Neuronal stem cell (in vitro differentiated cells): ENCODE measurements around the gene LYRM1.

ENCODE experiments used
- DNase-seq: peaks from one replicate; pipeline ENCODE4 v3.0.0-alpha.2; 2013; ENCODE audit warnings: low spot score
- H2AFZ ChIP-seq: one replicate; pipeline ENCODE4 v1.6.1; 2013; ENCODE audit warnings: mild to moderate bottlenecking, low read length, inconsistent platforms
- H2AK5ac ChIP-seq: 2 replicates; pipeline ENCODE4 v1.6.1; 2013; ENCODE audit warnings: low read depth, mild to moderate bottlenecking, inconsistent platforms, low read length, moderate library complexity, mixed read lengths
- H2BK120ac ChIP-seq: 2 replicates; pipeline ENCODE4 v1.6.1; 2013; ENCODE audit warnings: low read depth, mild to moderate bottlenecking, inconsistent platforms, low read length, moderate library complexity, mixed read lengths
- H2BK12ac ChIP-seq: one replicate; pipeline ENCODE4 v1.6.1; 2013; ENCODE audit warnings: low read length, inconsistent platforms
- H2BK15ac ChIP-seq: 2 replicates; pipeline ENCODE4 v1.6.1; 2013; ENCODE audit warnings: mild to moderate bottlenecking, low read length, inconsistent platforms, mixed read lengths
- H2BK5ac ChIP-seq: one replicate; pipeline ENCODE4 v1.6.1; 2013; ENCODE audit warnings: inconsistent platforms, mild to moderate bottlenecking, low read length, moderate library complexity
- H3K14ac ChIP-seq: one replicate; pipeline ENCODE4 v1.6.1; 2013; ENCODE audit warnings: low read length, inconsistent platforms
- H3K18ac ChIP-seq: 2 replicates; pipeline ENCODE4 v1.6.1; 2013; ENCODE audit warnings: low read length, inconsistent platforms
- H3K23ac ChIP-seq: 2 replicates; pipeline ENCODE4 v1.6.1; 2013; ENCODE audit warnings: low read depth, mild to moderate bottlenecking, mixed read lengths, low read length, inconsistent platforms; ENCODE audit not compliant: poor library complexity
- H3K27ac ChIP-seq: replicated peaks from 3 replicates; pipeline ENCODE4 v1.5.1; 2013; ENCODE audit warnings: low read length, inconsistent platforms
- H3K27me3 ChIP-seq, 3 experiments: 2 replicates each; pipeline ENCODE4 v1.6.1; 2013; ENCODE audit warnings: low read length in 3 of 3, mild to moderate bottlenecking in 2 of 3, inconsistent platforms in 1 of 3, low read depth in 1 of 3, mixed read lengths in 1 of 3, moderate library complexity in 1 of 3; ENCODE audit not compliant: control insufficient read depth in 3 of 3, insufficient read depth in 3 of 3
- H3K36me3 ChIP-seq, 2 donors: replicated peaks in 1 of 2; 2 replicates each; pipeline ENCODE4 v1.6.1; 2013; ENCODE audit warnings: low read length in 2 of 2; ENCODE audit not compliant: control insufficient read depth in 2 of 2, insufficient read depth in 2 of 2
- H3K4ac ChIP-seq: 2 replicates; pipeline ENCODE4 v1.6.1; 2013; ENCODE audit warnings: inconsistent platforms, mild to moderate bottlenecking, low read length, moderate library complexity
- H3K4me1 ChIP-seq, 2 donors: 1 replicate in 1 of 2; 2 replicates in 1 of 2; pipeline ENCODE4 v1.6.1; 2013; ENCODE audit warnings: low read length in 2 of 2, low read depth in 1 of 2; ENCODE audit not compliant: control insufficient read depth in 2 of 2, insufficient read depth in 1 of 2
- H3K4me2 ChIP-seq: one replicate; pipeline ENCODE4 v1.6.1; 2013; ENCODE audit warnings: mild to moderate bottlenecking, low read length, inconsistent platforms; ENCODE audit not compliant: insufficient read depth, poor library complexity, severe bottlenecking
- H3K4me3 ChIP-seq, 2 donors: 2 replicates each; pipeline ENCODE4 v1.5.1; 2013; ENCODE audit warnings: low read length in 2 of 2, mild to moderate bottlenecking in 2 of 2, inconsistent platforms in 1 of 2, moderate library complexity in 1 of 2
- H3K79me1 ChIP-seq: one replicate; pipeline ENCODE4 v1.6.1; 2013; ENCODE audit warnings: low read depth, mild to moderate bottlenecking, inconsistent platforms, low read length, moderate library complexity
- H3K9ac ChIP-seq: one replicate; pipeline ENCODE4 v1.6.1; 2013; ENCODE audit warnings: mild to moderate bottlenecking, low read depth, low read length, inconsistent platforms; ENCODE audit not compliant: poor library complexity
- H3K9me3 ChIP-seq, 2 donors: replicated peaks in 1 of 2; 2 replicates each; pipeline versions ENCODE3 to v1.6.1; 2013; ENCODE audit warnings: low read length in 2 of 2, mild to moderate bottlenecking in 2 of 2, inconsistent platforms in 1 of 2, low read depth in 1 of 2, mixed read lengths in 1 of 2, moderate library complexity in 1 of 2; ENCODE audit not compliant: control insufficient read depth in 2 of 2, insufficient read depth in 1 of 2
- H4K8ac ChIP-seq: one replicate; pipeline ENCODE4 v1.6.1; 2013; ENCODE audit warnings: low read depth, mild to moderate bottlenecking, inconsistent platforms, low read length, moderate library complexity
- H4K91ac ChIP-seq: one replicate; pipeline ENCODE4 v1.6.1; 2013; ENCODE audit warnings: low read length, low read depth, mild to moderate bottlenecking, inconsistent platforms; ENCODE audit not compliant: poor library complexity
- WGBS, 2 donors: extraction: QIAGEN DNeasy Blood & Tissue Kit; methylation state at CpG; one replicate each; pipeline ENCODE4 v1.1.7; 2013; ENCODE audit warnings: missing lambda C conversion rate in 2 of 2, mixed read lengths in 1 of 2; ENCODE audit not compliant: insufficient read length in 2 of 2, insufficient replicate concordance in 1 of 2; ENCODE audit errors: extremely low coverage in 2 of 2; 5-methylcytosine and 5-hydroxymethylcytosine counted together

Gene LYRM1

DNA sequence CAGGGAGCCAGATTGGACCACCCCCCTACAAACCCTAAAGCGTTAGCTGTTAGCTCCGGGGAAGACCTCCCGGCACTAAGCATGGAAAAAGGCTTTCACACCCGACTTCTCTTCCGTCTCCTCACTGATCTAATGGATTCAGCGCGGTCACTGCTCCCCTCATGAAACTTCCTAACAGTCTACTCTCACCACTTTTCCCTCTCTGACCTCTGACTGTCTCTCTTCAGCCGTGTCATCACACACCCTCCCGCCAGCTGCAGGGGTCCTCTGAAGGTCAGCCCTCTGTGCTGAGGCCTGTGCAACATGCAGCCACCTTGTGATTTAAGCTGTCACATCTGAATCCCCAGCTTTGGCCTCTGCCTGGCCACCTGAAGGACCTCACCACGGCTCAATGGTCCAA is 15.7 kb downstream of the LYRM1 start:
- no CpG with 5 or more reads among the region's 10 CpGs for WGBS, 2 donors
- Histone ChIP-seq H3K27ac (no peak overlapping the region), H3K9ac (no peak overlapping the region), H2AK5ac (peak overlapping the region; percentile 86), H4K8ac (peak overlapping the region; percentile 72), H3K4ac (no peak overlapping the region), H3K4me3 (no peak overlapping the region), H3K36me3 (peaks cover 4 to 29% of the 10 kb centered on the region in 2 donors), H3K27me3 (no peaks in the 10 kb centered on the region), H3K79me1 (no peaks in the 10 kb centered on the region), H2BK5ac (no peak overlapping the region), H3K9me3 (peaks cover 0 to 3% of the 10 kb centered on the region in 2 donors), H3K4me2 (no peak overlapping the region), H3K4me1 (peaks cover 0 to 5% of the 10 kb centered on the region in 2 donors), H2AFZ (no peak overlapping the region), H3K23ac (peak overlapping the region; percentile 17), H2BK12ac (no peak overlapping the region), H4K91ac (no peak overlapping the region), H2BK120ac (no peak overlapping the region), H3K14ac (no peak overlapping the region), H3K18ac (peak overlapping the region; percentile 7), H2BK15ac (no peak overlapping the region)
- DNase-seq, result no peak

DNA sequence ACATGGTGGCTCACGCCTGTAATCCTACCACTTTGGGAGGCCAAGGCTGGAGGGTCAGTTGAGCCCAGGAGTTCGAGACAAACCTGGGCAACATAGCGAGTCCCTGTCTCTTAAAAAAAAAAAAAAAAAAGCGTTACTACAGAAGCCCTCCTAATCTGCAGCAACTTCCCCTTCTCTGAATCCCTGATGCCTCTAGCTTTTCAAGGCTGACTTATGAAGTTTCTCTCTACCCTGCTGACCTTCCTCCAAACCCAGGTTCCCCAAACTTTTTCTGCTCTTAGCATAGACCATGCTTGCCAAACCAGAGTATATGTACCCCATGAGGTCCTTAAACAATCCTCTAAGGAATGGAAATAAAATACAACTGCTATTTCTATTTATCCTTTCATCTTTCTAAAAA is 16.4 kb downstream of the LYRM1 start:
- Histone ChIP-seq H4K8ac (no peak overlapping the region), H2AK5ac (no peak overlapping the region), H3K79me1 (no peaks in the 10 kb centered on the region), H2BK5ac (no peak overlapping the region), H3K27me3 (no peaks in the 10 kb centered on the region), H3K4me2 (no peak overlapping the region), H3K23ac (no peak overlapping the region), H2BK15ac (no peak overlapping the region), H4K91ac (no peak overlapping the region), H3K4me1 (peaks cover 0 to 5% of the 10 kb centered on the region in 2 donors), H2AFZ (no peak overlapping the region), H3K9ac (no peak overlapping the region), H3K14ac (no peak overlapping the region), H3K4me3 (no peak overlapping the region), H2BK12ac (no peak overlapping the region), H3K36me3 (peaks cover 4 to 29% of the 10 kb centered on the region in 2 donors), H2BK120ac (no peak overlapping the region), H3K9me3 (peaks cover 0 to 3% of the 10 kb centered on the region in 2 donors), H3K18ac (no peak overlapping the region), H3K27ac (no peak overlapping the region), H3K4ac (no peak overlapping the region)
- DNase-seq, result no peak
- WGBS, 2 donors, result no CpG with 5 or more reads among the region's 4 CpGs

DNA sequence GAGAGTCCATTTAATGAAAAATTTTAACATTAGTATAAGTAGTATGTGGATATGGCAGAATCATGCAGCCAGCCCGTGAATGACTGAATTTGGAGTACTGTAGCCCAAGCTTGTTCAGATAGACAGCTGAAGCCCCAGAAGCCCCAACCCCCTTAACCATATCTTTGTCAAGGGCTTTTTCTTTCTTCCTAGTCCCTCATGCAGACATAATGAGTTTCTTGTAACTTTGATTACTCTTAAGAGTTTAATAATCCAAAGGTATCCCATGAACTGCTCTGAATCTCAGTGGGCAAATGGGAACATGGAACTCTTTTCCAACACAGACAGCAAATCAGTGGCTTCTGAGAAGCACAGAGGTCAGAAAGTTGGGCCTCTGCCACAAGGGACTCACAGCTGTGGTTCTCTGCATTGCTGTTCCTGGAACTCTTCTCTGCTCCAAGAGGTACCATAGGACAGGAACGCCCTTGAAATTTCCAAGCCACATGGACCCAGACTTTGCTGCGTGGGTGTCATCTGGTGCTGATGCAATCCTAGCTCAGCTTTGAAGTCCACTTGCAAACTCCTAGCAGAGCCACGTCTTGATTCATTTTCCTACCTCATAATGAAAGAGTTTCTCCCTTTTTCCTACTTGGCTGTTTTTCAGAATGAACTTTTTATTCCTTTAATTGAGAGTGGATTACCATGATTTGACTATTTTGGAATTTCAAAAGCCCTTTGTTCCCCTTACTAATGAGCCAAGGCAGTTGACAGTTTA is 18.1 kb downstream of the LYRM1 start:
- no peak for DNase-seq

DNA sequence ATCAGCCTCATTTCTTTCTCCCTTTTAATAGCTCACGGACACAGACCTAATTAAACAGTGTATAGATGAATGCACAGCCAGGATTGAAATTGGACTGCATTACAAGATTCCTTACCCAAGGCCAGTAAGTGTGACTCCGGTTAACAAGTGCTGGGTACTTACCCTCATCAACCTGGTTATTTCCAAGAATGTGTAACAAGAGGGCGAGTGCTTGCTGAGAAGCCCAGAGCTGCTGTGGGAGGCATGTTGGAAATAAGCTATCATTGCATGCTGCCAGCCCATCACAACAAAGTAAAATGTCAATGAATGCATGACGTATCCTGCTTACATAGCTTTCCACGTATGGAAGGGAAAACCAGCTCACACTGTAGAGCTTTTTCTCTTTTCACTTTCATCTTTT is 19.5 kb downstream of the LYRM1 start:
- Histone ChIP-seq H3K4ac (no peak overlapping the region), H3K79me1 (no peaks in the 10 kb centered on the region), H3K18ac (no peak overlapping the region), H2BK15ac (no peak overlapping the region), H3K4me1 (peaks cover 0 to 5% of the 10 kb centered on the region in 2 donors), H3K4me2 (no peak overlapping the region), H4K91ac (no peak overlapping the region), H3K9ac (no peak overlapping the region), H3K27me3 (no peaks in the 10 kb centered on the region), H3K23ac (no peak overlapping the region), H2AK5ac (no peak overlapping the region), H3K36me3 (peaks cover 4 to 49% of the 10 kb centered on the region in 2 donors), H2BK12ac (no peak overlapping the region), H3K4me3 (no peak overlapping the region), H4K8ac (no peak overlapping the region), H3K27ac (no peak overlapping the region), H3K14ac (no peak overlapping the region), H2BK120ac (no peak overlapping the region), H2AFZ (no peak overlapping the region), H2BK5ac (no peak overlapping the region), H3K9me3 (peaks cover 0 to 3% of the 10 kb centered on the region in 2 donors)
- no CpG with 5 or more reads among the region's 5 CpGs for WGBS, 2 donors
- DNase-seq, result no peak

More for the DNA sequence above, 18.1 kb downstream of the LYRM1 start:
- Histone ChIP-seq H4K8ac (no peak overlapping the region), H3K27ac (peak overlapping the region; percentile 31), H4K91ac (no peak overlapping the region), H3K4ac (no peak overlapping the region), H3K4me2 (no peak overlapping the region), H2AFZ (no peak overlapping the region), H3K14ac (no peak overlapping the region), H3K4me3 (no peak overlapping the region), H3K9me3 (peaks cover 0 to 3% of the 10 kb centered on the region in 2 donors), H2BK15ac (no peak overlapping the region), H2BK12ac (no peak overlapping the region), H3K27me3 (no peaks in the 10 kb centered on the region), H3K23ac (no peak overlapping the region), H3K9ac (peak overlapping the region; percentile 37), H2AK5ac (no peak overlapping the region), H3K4me1 (peaks cover 0 to 5% of the 10 kb centered on the region in 2 donors), H2BK120ac (no peak overlapping the region), H3K79me1 (no peaks in the 10 kb centered on the region), H3K36me3 (peaks cover 4 to 36% of the 10 kb centered on the region in 2 donors), H3K18ac (no peak overlapping the region), H2BK5ac (no peak overlapping the region)
- no CpG with 5 or more reads among the region's 4 CpGs for WGBS, 2 donors
